Stimulated activated CD4-positive, alpha-beta T cell treated with anti-CD3 and anti-CD28 coated beads, Interleukin-15, amount 100 ng/mL, for 48 hours (primary cell): ENCODE measurements around the gene ANGPTL2.

Experiments used
- DNase-seq, 2 donors: peaks; one replicate each; pipeline ENCODE4 v3.0.0-alpha.2; 2020; ENCODE audit warnings: low read depth in 2 of 2

ANGPTL2 gene

GRCh38 chr9:127076860-127077643 lies 45.4 kb downstream of the ANGPTL2 start:
- DNase-seq: no peak

DNA sequence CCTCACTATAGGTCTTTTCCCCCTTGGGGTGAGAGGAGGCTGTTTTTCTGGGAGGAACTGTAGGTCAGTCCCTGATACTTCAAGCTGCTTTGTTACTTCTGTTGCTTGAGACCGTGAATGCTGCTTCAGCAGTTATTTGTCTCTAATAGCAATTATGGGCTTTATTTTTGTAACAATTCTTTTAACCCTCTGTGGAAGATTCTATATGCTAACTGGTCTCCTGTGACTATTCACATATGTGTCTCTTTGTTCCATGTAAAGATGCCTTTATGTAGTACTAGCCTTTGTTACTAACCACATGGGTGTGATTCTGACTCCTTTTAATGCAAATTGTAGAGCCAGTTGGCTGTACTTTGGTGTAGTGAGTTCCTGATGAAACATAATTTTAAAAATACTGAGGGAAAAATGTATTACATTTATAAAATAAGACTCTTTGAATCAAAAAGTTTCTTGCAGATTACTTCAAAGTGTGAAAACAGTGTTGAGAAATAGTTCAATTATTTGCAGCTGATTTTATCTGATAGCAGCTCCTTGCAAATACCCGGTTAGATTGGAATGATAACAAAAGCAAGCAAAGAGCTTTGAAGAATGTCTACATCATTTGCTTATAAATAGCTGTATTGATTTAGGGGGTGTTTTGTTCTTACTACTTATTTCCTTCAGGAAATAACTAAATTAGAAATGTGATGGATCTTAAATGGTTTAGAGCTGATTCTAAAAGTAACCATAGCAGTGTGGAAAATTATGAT lies 46.6 kb downstream of the ANGPTL2 start:
- DNase-seq: no peak

- DNase-seq: no peak
These were observed 47.6 kb downstream of the ANGPTL2 start for GRCh38 chr9:127074561-127075548.

DNA sequence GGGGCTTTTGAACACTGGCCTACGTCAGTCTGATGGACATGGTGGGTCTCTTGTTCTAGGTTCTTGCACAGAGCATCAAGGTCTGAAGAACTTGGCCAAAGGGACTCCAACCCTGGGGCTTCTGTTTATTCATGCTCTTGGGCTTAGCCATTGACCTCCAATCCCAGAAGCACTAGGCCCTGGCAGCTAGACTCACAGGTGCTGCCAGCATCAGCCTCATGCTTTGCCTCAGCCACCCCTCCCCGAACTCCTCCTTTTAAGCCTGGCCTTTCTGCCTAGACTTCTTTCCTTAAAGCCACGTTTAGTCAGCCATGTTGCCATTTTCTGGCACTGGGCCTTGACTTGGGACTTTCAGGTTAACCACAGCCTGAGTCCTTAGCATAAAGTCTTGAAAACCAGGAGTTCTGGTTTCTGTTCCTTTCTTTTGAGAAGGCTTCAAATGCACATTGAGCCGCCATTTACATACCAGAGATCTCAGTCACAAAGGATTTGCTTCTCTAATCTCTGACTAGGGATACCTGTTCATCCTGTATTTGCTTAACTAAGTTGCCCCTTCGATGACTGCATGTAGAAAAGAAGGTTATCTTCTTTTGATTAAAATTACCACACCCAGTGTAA lies 54.7 kb downstream of the ANGPTL2 start:
- no peak for DNase-seq

DNA sequence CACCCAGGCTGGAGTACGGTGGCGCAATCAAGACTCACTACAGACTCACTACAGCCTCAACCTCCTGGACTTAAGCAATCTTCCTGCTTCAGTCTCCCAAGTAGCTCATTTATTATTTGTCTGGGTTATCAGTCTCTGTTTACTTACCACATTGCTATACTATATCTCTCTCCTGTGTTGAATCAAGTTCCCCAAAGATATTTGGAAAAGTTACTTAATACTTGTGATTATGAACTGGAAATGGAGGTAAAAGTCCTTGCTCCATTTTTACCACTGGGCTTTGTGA lies 55.6 kb downstream of the ANGPTL2 start:
- no peak for DNase-seq

GRCh38 chr9:127066060-127066850 lies 56.2 kb downstream of the ANGPTL2 start:
- DNase-seq: no peak

- DNase-seq: no peak
These were observed 56.8 kb downstream of the ANGPTL2 start for GRCh38 chr9:127065592-127065991.

- DNase-seq: no peak
These were observed 58.1 kb downstream of the ANGPTL2 start for GRCh38 chr9:127064335-127064734.

DNA sequence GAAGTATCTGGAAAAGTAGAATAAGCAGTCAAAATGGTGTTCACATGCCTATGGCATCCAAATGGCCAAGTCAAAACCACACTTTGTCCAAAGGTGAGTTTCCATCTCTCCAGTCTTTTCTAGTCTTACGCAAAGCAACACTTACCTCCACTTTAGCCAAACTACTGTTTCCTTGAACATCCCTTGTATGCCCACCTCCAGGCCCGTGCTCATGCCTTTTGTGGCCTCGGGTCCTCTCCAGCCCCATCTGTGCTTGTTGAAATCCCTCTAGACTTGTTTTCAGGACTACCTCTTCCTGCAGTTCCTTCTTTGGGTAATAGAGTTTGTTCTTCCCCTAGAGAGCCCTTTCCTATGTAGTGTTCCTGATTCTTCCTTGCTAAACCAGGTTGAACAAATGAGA lies 61.0 kb downstream of the ANGPTL2 start:
- no peak for DNase-seq

GRCh38 chr9:127059765-127060361 lies 62.6 kb downstream of the ANGPTL2 start:
- no peak for DNase-seq

DNA sequence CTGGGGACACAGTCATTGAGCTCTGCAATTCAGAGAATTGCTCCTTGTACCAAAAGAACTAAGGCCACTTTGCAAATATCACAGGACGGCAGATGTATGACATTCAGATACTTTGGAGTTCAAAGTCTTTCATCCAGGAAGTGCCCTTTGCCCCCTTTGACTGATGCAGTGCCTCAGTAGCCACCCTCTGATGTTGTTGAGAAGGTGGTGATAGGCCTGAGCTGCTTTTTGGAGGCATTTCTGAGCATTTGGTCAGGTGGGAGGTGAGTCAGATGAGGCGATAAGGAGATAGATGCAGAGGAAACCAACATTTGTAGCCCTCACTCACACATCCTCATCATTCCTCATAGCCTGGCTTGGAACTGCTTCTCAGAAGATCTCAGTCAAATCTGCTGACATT lies 63.4 kb downstream of the ANGPTL2 start:
- DNase-seq: no peak

- no peak for DNase-seq
These were observed 63.8 kb downstream of the ANGPTL2 start for GRCh38 chr9:127058645-127059021.

- DNase-seq: no peak
These were observed 64.3 kb downstream of the ANGPTL2 start for GRCh38 chr9:127058011-127058644.

DNA sequence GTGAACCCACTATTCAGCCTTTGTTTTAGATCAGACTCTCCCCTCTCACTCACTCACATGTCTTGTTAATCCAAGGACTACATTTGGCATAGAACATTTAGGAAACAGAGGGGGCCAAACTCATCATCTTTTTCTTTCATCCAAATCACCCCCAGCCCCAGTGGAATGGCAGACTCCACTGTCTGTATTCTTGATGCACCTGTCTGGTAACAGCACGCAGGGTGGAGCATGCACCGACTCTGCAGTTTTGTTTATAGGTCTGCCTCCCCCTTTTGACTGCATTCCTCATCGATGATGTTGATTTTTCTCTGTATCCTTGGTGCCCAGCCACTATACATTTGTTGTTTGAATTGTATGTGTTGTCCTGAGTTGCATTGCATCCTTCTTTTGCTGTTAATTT lies 66.0 kb downstream of the ANGPTL2 start:
- no peak for DNase-seq

GRCh38 chr9:127055745-127056402 lies 66.6 kb downstream of the ANGPTL2 start:
- no peak for DNase-seq

- DNase-seq: no peak
These were observed 68.5 kb downstream of the ANGPTL2 start for GRCh38 chr9:127053960-127054359.

GRCh38 chr9:127053057-127053821 lies 69.2 kb downstream of the ANGPTL2 start:
- no peak for DNase-seq

DNA sequence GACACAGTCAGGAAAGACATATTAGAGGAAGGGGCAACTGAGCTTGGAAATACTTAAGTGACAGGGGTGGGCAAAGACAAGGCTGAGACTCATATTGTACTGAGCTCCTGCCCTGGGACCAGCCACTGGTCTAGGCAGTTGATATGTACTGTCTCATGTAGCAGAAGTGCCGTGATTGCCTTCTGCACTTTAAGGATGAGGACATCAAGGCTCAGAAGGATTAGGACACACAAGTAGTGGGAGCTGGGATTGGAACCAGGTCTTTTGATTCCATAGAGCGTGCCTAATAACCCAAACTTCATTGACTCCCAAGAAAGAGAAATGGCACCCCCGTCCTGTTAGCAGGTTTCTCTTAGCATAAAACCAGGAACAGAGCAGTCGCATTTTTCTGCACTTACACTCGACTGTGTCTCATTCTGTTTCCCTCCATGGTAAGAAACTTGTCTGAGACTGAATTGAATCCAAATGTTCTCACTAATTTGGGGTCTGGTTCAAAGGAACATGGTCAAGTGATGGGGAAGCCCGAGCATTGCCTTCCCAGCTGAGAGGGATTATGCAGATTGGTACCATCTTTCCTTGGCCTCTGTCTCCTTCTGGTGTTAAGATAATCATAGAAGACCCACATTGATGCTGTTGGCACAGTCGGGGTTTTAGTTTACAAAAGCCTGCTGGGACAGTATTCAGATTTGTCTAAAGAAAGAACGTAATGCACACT lies 70.4 kb downstream of the ANGPTL2 start:
- DNase-seq: no peak
